Ishikawa (cell line): Measurements from ENCODE around the gene AP5S1.

ENCODE experiments used
- CEBPB ChIP-seq: IDR thresholded peaks from 2 replicates; pipeline ENCODE4 v1.6.1; 2012
- CREB1 ChIP-seq: IDR thresholded peaks from 2 replicates; pipeline ENCODE4 v1.6.1; 2012; ENCODE audit warnings: low read depth
- EGR1 ChIP-seq: IDR thresholded peaks from 2 replicates; pipeline ENCODE4 v1.6.1; 2012
- EP300 ChIP-seq: IDR thresholded peaks from 2 replicates; pipeline ENCODE4 v1.6.1; 2012; ENCODE audit warnings: borderline replicate concordance
- FOXM1 ChIP-seq: IDR thresholded peaks from 2 replicates; pipeline ENCODE4 v1.6.1; 2012; ENCODE audit warnings: low read depth, borderline replicate concordance
- NFIC ChIP-seq: IDR thresholded peaks from 2 replicates; pipeline ENCODE4 v1.6.1; 2012
- RAD21 ChIP-seq: IDR thresholded peaks from 2 replicates; pipeline ENCODE4 v1.6.1; 2012; ENCODE audit warnings: low read depth
- TAF1 ChIP-seq: IDR thresholded peaks from 2 replicates; pipeline ENCODE4 v1.6.1; 2012; ENCODE audit warnings: low read depth, mild to moderate bottlenecking
- TCF12 ChIP-seq: IDR thresholded peaks from 2 replicates; pipeline ENCODE4 v1.6.1; 2012; ENCODE audit warnings: low read depth
- TEAD4 ChIP-seq: IDR thresholded peaks from 2 replicates; pipeline ENCODE4 v1.6.1; 2012
- YY1 ChIP-seq: IDR thresholded peaks from 2 replicates; pipeline ENCODE4 v1.6.1; 2012; ENCODE audit warnings: low read depth
- ZBTB7A ChIP-seq: IDR thresholded peaks from 2 replicates; pipeline ENCODE4 v1.6.1; 2012; ENCODE audit warnings: low read depth
- TF ChIP-seq, protein P1 (sequence below): IDR thresholded peaks from 2 replicates; pipeline ENCODE4 v1.6.1; 2012
- TF ChIP-seq, protein P2 (sequence below): IDR thresholded peaks from 2 replicates; pipeline ENCODE4 v1.6.1; 2012
- TF ChIP-seq, protein P3 (sequence below): IDR thresholded peaks from 2 replicates; pipeline ENCODE4 v1.6.1; 2012; ENCODE audit warnings: low read depth, mild to moderate bottlenecking

AP5S1 gene

GRCh38 chr20:3820901-3821727 is 767 bp downstream of the AP5S1 start:
- TF ChIP-seq EP300, result no peak
- TF ChIP-seq EGR1, result peak; percentile 33; the same call in 1 of the 2 replicates

DNA sequence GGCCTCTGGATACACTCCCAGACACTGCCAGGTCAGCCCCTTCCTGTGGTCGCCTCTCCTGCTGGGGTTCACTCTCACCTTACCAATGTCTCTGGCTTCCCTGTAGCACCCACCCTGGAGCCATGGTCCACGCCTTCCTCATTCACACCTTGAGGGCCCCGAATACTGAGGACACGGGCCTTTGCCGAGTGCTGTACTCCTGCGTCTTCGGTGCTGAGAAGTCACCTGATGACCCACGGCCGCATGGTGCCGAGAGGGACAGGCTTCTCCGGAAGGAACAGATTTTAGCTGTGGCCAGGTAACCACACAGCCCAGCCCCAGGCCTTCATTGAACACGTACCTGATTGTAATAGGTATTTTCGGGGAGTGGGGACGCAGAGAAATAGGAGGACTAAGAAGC is 1.6 kb downstream of the AP5S1 start:
- TF ChIP-seq EP300 (no peak), TEAD4 (no peak), TCF12 (no peak), ZBTB7A (no peak), NFIC (no peak), FOXM1 (no peak), CEBPB (no peak), YY1 (no peak), TAF1 (no peak), RAD21 (no peak), CREB1 (no peak), EGR1 (no peak)
- TF ChIP-seq, protein P1, sequence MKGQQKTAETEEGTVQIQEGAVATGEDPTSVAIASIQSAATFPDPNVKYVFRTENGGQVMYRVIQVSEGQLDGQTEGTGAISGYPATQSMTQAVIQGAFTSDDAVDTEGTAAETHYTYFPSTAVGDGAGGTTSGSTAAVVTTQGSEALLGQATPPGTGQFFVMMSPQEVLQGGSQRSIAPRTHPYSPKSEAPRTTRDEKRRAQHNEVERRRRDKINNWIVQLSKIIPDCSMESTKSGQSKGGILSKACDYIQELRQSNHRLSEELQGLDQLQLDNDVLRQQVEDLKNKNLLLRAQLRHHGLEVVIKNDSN, result no peak
- TF ChIP-seq, protein P2, sequence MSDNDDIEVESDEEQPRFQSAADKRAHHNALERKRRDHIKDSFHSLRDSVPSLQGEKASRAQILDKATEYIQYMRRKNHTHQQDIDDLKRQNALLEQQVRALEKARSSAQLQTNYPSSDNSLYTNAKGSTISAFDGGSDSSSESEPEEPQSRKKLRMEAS, result no peak
- TF ChIP-seq, protein P3, sequence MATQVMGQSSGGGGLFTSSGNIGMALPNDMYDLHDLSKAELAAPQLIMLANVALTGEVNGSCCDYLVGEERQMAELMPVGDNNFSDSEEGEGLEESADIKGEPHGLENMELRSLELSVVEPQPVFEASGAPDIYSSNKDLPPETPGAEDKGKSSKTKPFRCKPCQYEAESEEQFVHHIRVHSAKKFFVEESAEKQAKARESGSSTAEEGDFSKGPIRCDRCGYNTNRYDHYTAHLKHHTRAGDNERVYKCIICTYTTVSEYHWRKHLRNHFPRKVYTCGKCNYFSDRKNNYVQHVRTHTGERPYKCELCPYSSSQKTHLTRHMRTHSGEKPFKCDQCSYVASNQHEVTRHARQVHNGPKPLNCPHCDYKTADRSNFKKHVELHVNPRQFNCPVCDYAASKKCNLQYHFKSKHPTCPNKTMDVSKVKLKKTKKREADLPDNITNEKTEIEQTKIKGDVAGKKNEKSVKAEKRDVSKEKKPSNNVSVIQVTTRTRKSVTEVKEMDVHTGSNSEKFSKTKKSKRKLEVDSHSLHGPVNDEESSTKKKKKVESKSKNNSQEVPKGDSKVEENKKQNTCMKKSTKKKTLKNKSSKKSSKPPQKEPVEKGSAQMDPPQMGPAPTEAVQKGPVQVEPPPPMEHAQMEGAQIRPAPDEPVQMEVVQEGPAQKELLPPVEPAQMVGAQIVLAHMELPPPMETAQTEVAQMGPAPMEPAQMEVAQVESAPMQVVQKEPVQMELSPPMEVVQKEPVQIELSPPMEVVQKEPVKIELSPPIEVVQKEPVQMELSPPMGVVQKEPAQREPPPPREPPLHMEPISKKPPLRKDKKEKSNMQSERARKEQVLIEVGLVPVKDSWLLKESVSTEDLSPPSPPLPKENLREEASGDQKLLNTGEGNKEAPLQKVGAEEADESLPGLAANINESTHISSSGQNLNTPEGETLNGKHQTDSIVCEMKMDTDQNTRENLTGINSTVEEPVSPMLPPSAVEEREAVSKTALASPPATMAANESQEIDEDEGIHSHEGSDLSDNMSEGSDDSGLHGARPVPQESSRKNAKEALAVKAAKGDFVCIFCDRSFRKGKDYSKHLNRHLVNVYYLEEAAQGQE, result no peak

DNA sequence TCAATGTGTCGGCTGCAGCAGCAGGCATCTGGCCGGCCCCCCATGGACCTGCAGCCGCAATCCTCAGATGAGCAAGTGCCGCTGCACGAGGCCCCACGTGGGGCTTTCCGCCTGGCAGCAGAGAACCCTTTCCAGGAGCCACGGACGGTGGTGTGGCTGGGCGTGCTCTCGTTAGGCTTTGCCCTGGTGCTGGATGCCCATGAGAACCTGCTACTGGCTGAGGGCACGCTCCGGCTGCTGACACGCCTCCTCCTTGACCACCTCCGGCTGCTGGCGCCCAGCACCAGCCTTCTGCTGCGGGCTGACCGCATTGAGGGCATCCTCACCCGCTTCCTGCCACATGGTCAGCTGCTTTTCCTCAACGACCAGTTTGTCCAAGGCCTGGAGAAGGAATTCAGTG is 3.5 kb downstream of the AP5S1 start:
- TF ChIP-seq TCF12 (no peak), NFIC (no peak), RAD21 (no peak), CEBPB (no peak), CREB1 (no peak), TEAD4 (no peak), FOXM1 (no peak), TAF1 (no peak), EGR1 (no peak), ZBTB7A (no peak), EP300 (no peak), YY1 (no peak)
- TF ChIP-seq, protein P2, result no peak
- TF ChIP-seq, protein P3, result no peak
- TF ChIP-seq, protein P1, result no peak

GRCh38 chr20:3825526-3825925 is 5.2 kb downstream of the AP5S1 start:
- TF ChIP-seq FOXM1, result no peak
- TF ChIP-seq TEAD4, result no peak
- TF ChIP-seq TAF1, result no peak
- TF ChIP-seq, protein P1, result no peak
- TF ChIP-seq, protein P3, result no peak
- no peak for TF ChIP-seq YY1
- no peak for TF ChIP-seq ZBTB7A
- TF ChIP-seq NFIC, result no peak
- no peak for TF ChIP-seq EGR1
- TF ChIP-seq RAD21, result no peak
- no peak for TF ChIP-seq CEBPB
- no peak for TF ChIP-seq EP300
- TF ChIP-seq CREB1, result no peak
